Endothelial cell of umbilical vein (primary cell): ENCODE measurements around the gene MGST3. TPM values are rescaled to one million over a fixed set of nuclear protein-coding genes. Genes with fewer than 3 reads are reported as not detected.
A peak's percentile ranks its signal among the peaks of the same experiment; 100 is the strongest.

Experiments
- BruUV-seq: library from RNA; stranded (reverse); fragments of 400-500 nt; replicated peaks from 2 replicates; lab custom pipeline; 2021; lab: Mats Ljungman, UMichigan
- CTCF ChIA-PET: fragments of 300-600, 350-600 bp; sonication (Branson Sonifier 250); formaldehyde crosslinking; loops from one replicate; lab custom pipeline; 2021; ENCODE audit warnings: antibody characterized with exemption, inconsistent platforms; lab: Charles Lee
- POLR2A ChIA-PET: fragments of 300-600, 350-600 bp; sonication (Branson Sonifier 250); formaldehyde crosslinking; loops from one replicate; lab custom pipeline; 2021; ENCODE audit warnings: antibody characterized with exemption, inconsistent platforms; lab: Charles Lee
- DNase-seq: peaks from one replicate; pipeline ENCODE4 v3.0.0-alpha.2; 2011; ENCODE audit warnings: low read depth, low spot score
- FAIRE-seq: peaks from 2 replicates; lab custom pipeline; 2011; peaks lifted over from hg19 to GRCh38; lab: Jason Lieb, UNC
- H2AFZ ChIP-seq: 2 replicates; pipeline ENCODE4 v1.6.0; 2012; ENCODE audit warnings: low read depth, low read length, control low read depth, inconsistent platforms
- H3K27ac ChIP-seq: 2 replicates; pipeline ENCODE4 v1.5.1; 2011; ENCODE audit warnings: low read depth, mild to moderate bottlenecking, control low read depth, low read length, moderate library complexity; ENCODE audit not compliant: insufficient read depth
- H3K27me3 ChIP-seq, 2 experiments: 2 replicates each; pipeline versions ENCODE4 v1.6.0 to v1.6.1; 2011; ENCODE audit warnings: low read length in 2 of 2, mixed read lengths in 1 of 2; ENCODE audit not compliant: control insufficient read depth in 2 of 2, insufficient read depth in 2 of 2
- H3K36me3 ChIP-seq, 2 experiments: 2 replicates in 1 of 2; 3 replicates in 1 of 2; pipeline ENCODE4 v1.5.1; 2011; ENCODE audit warnings: low read length in 2 of 2, mild to moderate bottlenecking in 1 of 2, moderate library complexity in 1 of 2; ENCODE audit not compliant: control insufficient read depth in 2 of 2, insufficient read depth in 2 of 2; ENCODE audit errors: extremely low read depth in 1 of 2
- H3K4me1 ChIP-seq: 3 replicates; pipeline ENCODE4 v1.5.1; 2011; ENCODE audit warnings: mild to moderate bottlenecking, low read length; ENCODE audit not compliant: control insufficient read depth, insufficient read depth; ENCODE audit errors: extremely low read depth
- H3K4me2 ChIP-seq: 2 replicates; pipeline ENCODE4 v1.6.1; 2011; ENCODE audit warnings: low read length, control low read depth, mixed read lengths; ENCODE audit not compliant: insufficient read depth
- H3K4me3 ChIP-seq, 3 experiments: fragments of 200-600 bp in 1 of 3; sonication (generic), shearing (Covaris generic) in 1 of 3; replicated peaks in 1 of 3; 2 replicates each; pipeline ENCODE4 v1.5.1; 2011 to 2016; ENCODE audit warnings: control low read depth in 3 of 3, low read length in 3 of 3, mild to moderate bottlenecking in 2 of 3, inconsistent platforms in 1 of 3, low read depth in 1 of 3, moderate library complexity in 1 of 3; ENCODE audit not compliant: insufficient read depth in 1 of 3
- H3K79me2 ChIP-seq: 2 replicates; pipeline ENCODE4 v1.6.0; 2012; ENCODE audit warnings: low read length, inconsistent platforms; ENCODE audit not compliant: control insufficient read depth, insufficient read depth
- H3K9ac ChIP-seq: replicated peaks from 2 replicates; pipeline ENCODE3; 2011; ENCODE audit warnings: low read length, control low read depth; ENCODE audit not compliant: insufficient read depth; ENCODE audit errors: extremely low read depth
- H3K9me1 ChIP-seq: replicated peaks from 3 replicates; pipeline ENCODE4 v1.6.0; 2011; ENCODE audit warnings: mild to moderate bottlenecking, low read length; ENCODE audit not compliant: control insufficient read depth, insufficient read depth; ENCODE audit errors: extremely low read depth
- H3K9me3 ChIP-seq: replicated peaks from 2 replicates; pipeline ENCODE4 v1.5.1; 2012; ENCODE audit warnings: low read length, inconsistent platforms; ENCODE audit not compliant: control insufficient read depth, insufficient read depth
- H4K20me1 ChIP-seq: replicated peaks from 2 replicates; pipeline ENCODE3; 2011; ENCODE audit warnings: mild to moderate bottlenecking, low read length; ENCODE audit not compliant: control insufficient read depth, insufficient read depth; ENCODE audit errors: extremely low read depth
- EZH2 ChIP-seq: IDR thresholded peaks from 2 replicates; pipeline ENCODE4 v1.6.1; 2012; ENCODE audit warnings: borderline replicate concordance, low read depth, mild to moderate bottlenecking, moderate library complexity, low read length, inconsistent platforms; ENCODE audit not compliant: severe bottlenecking
- FOS ChIP-seq: IDR thresholded peaks from 2 replicates; pipeline ENCODE4 v1.6.1; 2011; ENCODE audit warnings: mild to moderate bottlenecking, low read length, moderate library complexity, borderline replicate concordance; ENCODE audit not compliant: insufficient read depth
- GATA2 ChIP-seq: IDR thresholded peaks from 2 replicates; pipeline ENCODE4 v1.7.0; 2011; ENCODE audit warnings: low read depth, mild to moderate bottlenecking, moderate library complexity, mixed read lengths, low read length; ENCODE audit not compliant: insufficient read length, insufficient read depth
- JUN ChIP-seq: IDR thresholded peaks from 2 replicates; pipeline ENCODE4 v1.6.1; 2011; ENCODE audit warnings: borderline replicate concordance, low read depth; ENCODE audit not compliant: insufficient read length, insufficient read depth
- MYC ChIP-seq: IDR thresholded peaks from one replicate; pipeline ENCODE4 v1.6.1; 2011; ENCODE audit warnings: mild to moderate bottlenecking, low read depth, low read length
- POLR2A ChIP-seq: IDR thresholded peaks from 2 replicates; pipeline ENCODE4 v1.6.1; 2012; ENCODE audit warnings: low read depth, mild to moderate bottlenecking, control low read depth, low read length
- POLR2AphosphoS5 ChIP-seq: IDR thresholded peaks from 2 replicates; pipeline ENCODE4 v1.6.1; 2012; ENCODE audit warnings: low read depth, mild to moderate bottlenecking, control low read depth, low read length, moderate library complexity; ENCODE audit not compliant: insufficient read depth
- dilution Hi-C: fragments of 300-500 bp; cut with MboI; formaldehyde crosslinking; loops from one replicate; pipeline ENCODE4 v1.15.0; 2019; ENCODE audit warnings: low sequenced_read_pairs; ENCODE audit not compliant: extremely low pct_ligation_motif_present
- intact Hi-C: fragments of 100-400 bp; cut with micrococcal nuclease; formaldehyde crosslinking; loops from one replicate; pipeline ENCODE4 v1.10.0; 2022
- polyA plus RNA-seq, 4 experiments: library from polyadenylated mRNA; depleted of rRNA in 3 of 4; stranded (reverse) in 3 of 4; unstranded in 1 of 4; fragments of >200 nt; gene quantifications; 2 replicates each; pipeline versions ENCODE4 v1.2.1 to v1.2.3, GENCODE V29; 2011 to 2012; ENCODE audit warnings: missing spikeins in 1 of 4
- total RNA-seq: library from RNA; stranded (reverse); gene quantifications from 2 replicates; pipeline ENCODE4 v1.2.3, GENCODE V29; 2021
- TF ChIP-seq, protein P1 (sequence below), 2 donors: IDR thresholded peaks; 1 replicate in 1 of 2; 2 replicates in 1 of 2; pipeline ENCODE4 v1.5.1; 2011; ENCODE audit warnings: low read length in 2 of 2, mild to moderate bottlenecking in 2 of 2, moderate library complexity in 2 of 2, control low read depth in 1 of 2, inconsistent platforms in 1 of 2, low read depth in 1 of 2; ENCODE audit not compliant: insufficient read depth in 1 of 2; ENCODE audit errors: extremely low read depth in 1 of 2

Gene MGST3
- total and polyA plus RNA-seq, 2 donors (not counting 3 experiments of a cell fraction or from before 2014, with no cell fraction given) = 164 to 288 TPM

DNA sequence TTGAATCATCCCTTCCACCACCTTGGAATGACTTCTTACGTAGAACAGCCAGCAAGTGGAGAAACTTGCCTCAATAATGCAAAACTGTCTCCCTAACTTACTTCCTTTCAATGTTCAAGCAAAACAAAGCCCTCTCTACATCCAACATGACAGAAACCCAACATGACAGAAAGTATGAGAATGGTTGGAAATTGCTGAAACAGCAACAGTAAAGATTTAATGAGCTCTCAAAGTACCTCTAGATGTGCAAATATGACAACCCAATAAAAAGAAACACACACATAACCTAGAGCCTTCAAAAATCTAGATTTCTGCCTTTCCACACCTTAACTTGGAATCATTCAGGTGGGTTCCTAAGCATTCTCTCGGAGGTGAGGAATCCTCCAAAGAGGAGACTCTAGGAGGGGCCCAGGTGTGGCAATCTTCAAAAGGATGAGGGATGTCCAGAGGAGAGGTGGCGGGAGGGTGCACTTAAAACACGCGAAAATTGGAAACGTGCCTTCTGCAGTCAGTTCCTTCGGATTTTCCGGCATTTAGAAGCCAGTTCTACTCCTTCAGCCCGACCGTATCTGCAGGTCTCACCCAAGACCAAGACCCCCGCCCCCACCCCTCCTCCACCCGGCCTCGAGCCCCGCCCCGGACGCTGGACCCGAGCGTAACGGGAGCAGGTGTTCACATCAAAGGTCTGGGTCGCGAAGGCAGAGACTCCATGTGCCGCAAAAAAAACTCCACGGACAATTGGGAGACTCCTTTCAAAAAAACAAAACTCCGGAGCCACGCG, 996 bp upstream of the MGST3 start:
- peak overlapping the region; percentile 94 for H2AFZ ChIP-seq
- TF ChIP-seq POLR2AphosphoS5 (no peak), POLR2A (no peak), FOS (no peak), JUN (no peak), GATA2 (no peak), MYC (no peak), EZH2 (no peak)
- TF ChIP-seq, protein P1, sequence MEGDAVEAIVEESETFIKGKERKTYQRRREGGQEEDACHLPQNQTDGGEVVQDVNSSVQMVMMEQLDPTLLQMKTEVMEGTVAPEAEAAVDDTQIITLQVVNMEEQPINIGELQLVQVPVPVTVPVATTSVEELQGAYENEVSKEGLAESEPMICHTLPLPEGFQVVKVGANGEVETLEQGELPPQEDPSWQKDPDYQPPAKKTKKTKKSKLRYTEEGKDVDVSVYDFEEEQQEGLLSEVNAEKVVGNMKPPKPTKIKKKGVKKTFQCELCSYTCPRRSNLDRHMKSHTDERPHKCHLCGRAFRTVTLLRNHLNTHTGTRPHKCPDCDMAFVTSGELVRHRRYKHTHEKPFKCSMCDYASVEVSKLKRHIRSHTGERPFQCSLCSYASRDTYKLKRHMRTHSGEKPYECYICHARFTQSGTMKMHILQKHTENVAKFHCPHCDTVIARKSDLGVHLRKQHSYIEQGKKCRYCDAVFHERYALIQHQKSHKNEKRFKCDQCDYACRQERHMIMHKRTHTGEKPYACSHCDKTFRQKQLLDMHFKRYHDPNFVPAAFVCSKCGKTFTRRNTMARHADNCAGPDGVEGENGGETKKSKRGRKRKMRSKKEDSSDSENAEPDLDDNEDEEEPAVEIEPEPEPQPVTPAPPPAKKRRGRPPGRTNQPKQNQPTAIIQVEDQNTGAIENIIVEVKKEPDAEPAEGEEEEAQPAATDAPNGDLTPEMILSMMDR (IDR thresholded peaks at IDR 0.05; ENCODE audit: extremely low read depth in 1 of 2, insufficient read depth in 1 of 2, low read depth in 1 of 2, low read length in 2 of 2) = no peak
- ChIA-PET POLR2A (no interaction called here), CTCF (interaction anchor here (1.0 to 3.3 kb wide), 4 partner anchors 18 to 237 kb away, joined by 4 to 20 read pairs (median 6); no protein-coding TSS in a partner anchor)
- DNase-seq (no peak), FAIRE-seq (peak; percentile 48)
- peaks cover 27% of the 10 kb centered on the region for H3K79me2 ChIP-seq
- no peaks in the 10 kb centered on the region for H3K36me3 ChIP-seq
- peaks cover 19% of the 10 kb centered on the region for H3K4me1 ChIP-seq
- dilution Hi-C loops = no loop called here
- H3K27ac ChIP-seq = peak overlapping the region; percentile 73
- peaks cover 4 to 9% of the 10 kb centered on the region in 2 experiments for H3K27me3 ChIP-seq
- H3K9ac ChIP-seq = peak overlapping the region; percentile 76
- H4K20me1 ChIP-seq = no peaks in the 10 kb centered on the region
- intact Hi-C loops = loop anchor here (1.0 kb wide), 2 partner anchors 29 to 197 kb away; partner anchors contain the start of gene UCK2
- peak overlapping the region; percentile 87 for H3K4me2 ChIP-seq
- peak overlapping the region; percentile 88 to 94 (median 89) for H3K4me3 ChIP-seq
- BruUV-seq = TSS peak; percentile 74
- no peaks in the 10 kb centered on the region for H3K9me3 ChIP-seq
- H3K9me1 ChIP-seq = no peaks in the 10 kb centered on the region
